ENCODE results near the gene USP32.
A peak's percentile ranks its signal among the peaks of the same experiment; 100 is the strongest.
"Not testable (repeated sequence)": the region's sequence is repeated elsewhere in the genome, so short reads cannot be mapped to it uniquely, and the experiment has no call there.

Gene USP32

DNA sequence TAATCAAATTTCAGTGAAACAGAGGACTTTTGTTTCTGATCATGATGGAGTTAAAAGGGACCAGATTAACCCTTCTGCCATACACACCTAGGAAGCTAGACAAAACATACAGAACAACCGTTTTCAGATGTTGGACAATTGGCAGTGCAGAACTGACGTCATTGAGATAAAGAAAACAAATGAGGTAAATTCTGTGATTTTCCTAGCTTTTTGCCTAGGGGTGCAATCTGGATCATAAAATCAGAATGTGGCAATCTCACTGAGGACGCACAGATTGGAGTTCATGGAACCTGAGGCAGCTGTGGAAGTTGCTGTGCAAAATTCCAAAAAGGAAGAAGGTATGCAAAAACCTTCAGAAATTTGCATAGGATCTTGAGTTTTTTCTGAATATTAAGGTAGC lies 15.0 kb upstream of the USP32 start:
- DNase-seq = no peak

DNA sequence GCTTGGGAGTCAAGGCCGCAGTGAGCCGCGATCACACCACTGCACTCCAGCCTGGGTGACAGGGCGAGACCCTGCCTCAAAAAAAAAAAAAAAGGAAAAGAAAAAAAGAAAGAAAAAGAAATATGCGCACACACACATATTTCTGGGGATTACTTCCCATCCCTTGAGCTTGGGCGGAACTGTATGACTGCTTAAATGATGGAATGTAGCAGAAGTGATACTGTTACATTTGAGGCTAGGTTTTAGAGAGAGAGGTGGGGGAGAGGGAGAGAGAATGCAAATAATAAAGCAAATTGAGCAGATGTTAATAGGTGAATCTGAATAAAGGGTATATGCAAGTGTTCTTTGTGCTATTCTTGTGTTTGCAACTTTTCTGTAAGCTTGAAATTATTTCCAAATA lies 12.0 kb upstream of the USP32 start:
- no peak for DNase-seq

DNA sequence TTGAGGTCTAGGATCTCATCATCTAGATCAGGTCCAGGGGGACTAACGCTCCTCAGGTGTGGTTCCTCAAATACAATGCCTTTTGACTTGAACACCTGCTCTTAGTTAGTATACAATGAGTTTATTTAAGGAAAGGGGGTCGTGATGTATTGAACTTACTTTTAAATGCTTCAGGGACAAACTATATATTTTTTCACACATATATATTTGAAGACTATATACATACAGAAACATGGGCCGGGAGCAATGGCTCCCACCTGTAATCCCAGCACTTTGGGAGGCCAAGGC lies 11.5 kb upstream of the USP32 start:
- no peak for DNase-seq

DNA sequence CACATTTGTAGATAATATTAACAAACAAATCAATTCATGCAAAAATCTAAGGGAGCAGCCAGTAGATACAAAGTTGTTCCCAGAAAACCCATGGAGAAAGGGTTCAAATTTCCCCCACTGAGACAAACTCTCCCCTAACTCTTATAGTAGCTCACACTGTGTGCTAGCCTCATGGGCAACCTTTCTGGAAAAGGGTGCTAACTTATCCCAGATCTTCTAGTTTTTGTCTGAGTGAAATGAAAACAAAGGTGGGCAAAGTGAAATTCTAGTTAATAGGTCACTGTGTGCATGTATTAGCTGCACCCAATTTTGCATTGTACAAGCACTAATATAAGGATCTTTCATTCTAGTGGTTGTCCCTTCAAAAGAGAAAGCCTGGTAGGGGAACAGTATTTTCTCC lies 9.9 kb upstream of the USP32 start:
- DNase-seq = no peak

DNA sequence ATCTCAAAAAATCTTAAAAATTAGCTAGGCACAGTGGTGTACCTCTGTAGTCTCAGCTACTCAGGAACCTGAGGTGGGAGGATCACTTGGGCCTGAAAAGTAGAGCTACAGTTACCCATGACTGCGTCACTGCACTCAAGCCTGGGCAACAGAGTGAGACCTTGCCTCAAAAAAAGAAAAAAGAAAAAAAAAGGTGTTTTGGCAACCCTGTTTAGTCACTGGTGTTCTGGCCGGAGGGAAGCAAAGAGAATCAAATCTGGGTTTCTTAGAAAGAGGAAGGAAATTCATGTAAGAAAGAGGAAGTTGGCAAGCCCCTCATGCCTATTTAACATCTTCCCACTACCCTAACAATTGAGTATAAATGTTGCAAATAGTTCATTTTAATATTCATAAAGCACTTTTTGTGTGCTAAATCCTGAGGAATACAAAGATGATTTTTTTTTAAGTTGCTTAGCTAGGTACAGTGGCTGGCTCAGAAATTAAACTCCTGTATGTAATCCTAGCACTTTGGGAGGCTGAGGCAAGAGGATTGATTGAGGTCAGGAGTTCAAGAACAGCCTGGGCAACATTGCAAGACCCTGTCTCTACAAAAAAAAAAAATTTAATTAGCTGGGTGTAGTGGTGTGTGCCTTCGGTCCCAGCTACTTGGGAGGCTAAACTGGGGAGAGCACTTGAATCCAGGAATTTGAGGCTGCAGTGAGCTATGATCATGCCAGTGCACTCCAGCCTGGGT lies 6.5 kb upstream of the USP32 start:
- DNase-seq = no peak

DNA sequence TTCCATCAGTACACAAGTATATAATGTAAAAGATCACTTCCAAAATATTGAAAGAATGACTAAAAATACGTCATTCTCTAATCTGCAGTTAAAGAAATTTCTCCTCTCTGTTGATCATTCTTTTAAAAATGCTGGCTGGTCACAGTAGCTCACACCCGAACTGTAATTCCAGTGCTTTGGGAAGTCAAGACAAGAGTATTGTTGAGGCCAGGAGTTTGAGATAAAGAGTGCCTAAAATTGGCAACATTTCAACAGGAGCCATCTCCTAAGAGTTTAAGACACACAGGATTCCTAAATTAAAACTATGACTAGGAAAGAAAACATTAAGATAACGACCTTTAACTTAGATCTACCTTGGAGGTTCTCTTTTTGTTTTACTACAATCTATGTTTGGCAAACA lies 4.5 kb upstream of the USP32 start:
- no peak for DNase-seq

DNA sequence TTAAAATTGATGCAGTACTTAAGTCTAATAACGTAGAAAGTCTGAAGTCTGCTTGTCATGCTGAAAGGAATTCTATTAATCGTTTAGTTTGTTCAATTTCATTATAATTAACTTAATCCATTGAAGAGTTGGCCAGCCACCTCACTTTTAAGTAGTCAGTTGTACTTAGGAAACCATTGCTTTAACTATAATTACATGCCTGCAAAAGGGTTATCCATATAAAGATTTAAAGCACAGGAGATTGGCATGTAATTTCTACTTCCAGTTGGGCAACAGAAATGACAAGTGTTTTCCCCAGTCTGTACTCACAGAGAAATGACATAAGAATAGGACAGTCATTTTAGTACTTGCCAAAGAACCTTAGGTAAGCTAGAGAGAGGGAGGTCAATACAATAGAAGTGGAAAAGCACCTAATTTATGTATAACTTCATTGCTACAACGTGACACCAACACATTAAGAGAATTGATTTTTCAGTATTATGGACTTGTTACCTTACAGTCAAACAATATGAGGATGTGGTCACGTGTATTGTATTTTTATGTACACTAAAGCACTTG lies 3.7 kb upstream of the USP32 start:
- DNase-seq = no peak

DNA sequence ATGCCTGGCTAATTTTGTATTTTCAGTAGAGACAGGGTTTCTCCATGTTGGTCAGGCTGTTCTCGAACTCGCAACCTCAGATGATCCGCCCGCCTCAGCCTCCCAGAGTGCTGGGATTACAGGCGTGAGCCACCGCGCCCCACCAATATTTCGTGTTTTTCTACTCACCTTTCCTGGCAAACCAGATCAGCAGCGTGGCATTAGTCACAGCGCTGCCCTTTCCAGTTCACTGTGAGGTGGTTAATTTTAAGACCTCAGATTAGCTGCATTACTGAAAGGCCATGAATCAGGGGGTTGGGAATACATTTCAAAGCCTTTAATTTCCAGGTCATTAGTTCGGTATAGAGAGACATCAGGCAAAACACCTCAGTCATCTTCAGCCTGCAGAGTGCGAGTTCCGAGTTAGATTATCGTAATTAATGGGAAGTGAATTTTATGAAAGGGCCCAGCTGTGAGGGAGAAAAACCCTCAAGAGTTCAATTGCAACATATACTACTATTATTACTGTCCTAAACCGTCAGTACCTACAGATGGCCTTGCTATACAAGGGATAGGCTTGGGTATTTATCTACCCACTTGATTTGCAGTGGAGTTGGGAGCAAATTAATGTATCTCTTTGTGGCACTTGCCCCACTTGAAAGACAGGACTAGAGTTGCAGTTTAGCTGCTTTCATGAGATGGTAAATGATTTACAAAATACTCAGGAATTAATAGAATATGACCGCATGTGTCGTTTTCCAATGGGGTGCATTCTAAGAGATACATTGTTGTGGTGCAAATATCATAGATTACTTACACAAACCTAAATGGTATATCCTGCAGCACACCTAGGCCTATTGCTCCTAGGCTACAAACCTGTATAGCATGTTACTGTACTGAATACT lies 2.1 kb upstream of the USP32 start:
- no peak for DNase-seq

DNA sequence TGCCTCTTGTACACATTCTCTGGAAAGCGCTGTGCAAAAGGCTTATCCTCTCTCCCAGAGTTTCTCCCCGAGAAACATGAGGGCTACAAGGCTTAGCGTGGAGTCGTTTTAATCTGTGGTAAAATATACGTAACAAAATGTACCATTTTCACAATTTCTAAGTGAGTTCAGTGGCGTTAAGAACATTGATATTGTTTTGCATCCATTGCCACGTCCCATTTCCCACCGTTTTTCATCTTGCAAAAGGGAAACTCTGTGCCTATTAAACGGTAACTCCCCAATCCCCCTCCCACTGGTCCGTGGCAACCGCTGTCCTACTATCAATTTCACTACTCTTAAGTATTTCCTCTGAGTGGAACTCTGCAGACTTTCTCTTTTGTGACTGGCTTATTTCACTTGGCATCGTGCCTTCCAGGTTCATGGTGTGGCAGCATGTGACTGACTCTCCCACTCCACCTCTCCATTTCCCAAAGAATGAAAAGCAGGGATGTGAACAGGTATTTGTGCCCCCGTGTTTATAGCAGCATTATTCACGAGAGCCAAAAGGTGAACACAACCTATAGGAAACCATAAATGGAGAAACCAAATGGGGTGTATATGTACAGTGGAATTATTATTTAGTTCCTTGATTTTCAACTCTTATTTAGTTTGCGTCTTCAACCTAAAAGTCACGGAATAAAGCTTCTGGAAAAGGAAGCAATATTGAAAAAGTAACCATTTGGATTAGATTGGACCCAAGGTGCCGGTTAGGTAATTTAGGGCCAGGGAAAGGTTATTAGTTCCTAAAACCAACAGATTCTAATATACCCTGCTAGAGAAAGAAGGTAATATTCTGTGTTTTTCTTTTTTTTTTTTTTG lies 1.1 kb upstream of the USP32 start:
- no peak for DNase-seq

DNA sequence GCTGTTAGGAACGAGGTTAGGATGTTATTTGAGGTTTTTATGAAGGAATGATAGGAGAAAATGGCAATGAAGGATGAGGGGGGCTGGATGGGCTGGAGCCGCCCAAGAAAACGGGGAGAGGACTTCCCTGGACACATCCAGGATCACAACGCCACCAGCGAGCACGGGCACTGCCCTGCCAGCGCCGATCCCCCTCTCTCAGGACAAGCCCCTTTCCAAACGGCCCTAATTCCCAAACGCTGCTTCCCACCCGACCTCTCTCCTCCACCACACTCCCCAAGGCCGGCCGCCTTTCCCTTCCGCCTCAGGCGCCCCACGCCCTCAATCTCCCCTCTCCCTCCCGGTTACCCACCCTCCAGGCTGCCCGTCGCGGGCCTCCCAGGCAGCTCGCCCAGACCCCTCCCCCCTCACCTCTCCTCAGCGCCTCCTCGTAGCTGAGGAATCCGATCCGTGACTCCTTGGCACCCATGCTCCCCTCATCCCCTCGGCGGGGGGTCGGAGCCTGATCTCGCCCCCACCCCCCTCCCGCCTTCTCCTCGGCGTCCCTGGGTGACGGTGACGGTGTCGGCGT lies 377 bp downstream of the USP32 start:
- no peak for DNase-seq

DNA sequence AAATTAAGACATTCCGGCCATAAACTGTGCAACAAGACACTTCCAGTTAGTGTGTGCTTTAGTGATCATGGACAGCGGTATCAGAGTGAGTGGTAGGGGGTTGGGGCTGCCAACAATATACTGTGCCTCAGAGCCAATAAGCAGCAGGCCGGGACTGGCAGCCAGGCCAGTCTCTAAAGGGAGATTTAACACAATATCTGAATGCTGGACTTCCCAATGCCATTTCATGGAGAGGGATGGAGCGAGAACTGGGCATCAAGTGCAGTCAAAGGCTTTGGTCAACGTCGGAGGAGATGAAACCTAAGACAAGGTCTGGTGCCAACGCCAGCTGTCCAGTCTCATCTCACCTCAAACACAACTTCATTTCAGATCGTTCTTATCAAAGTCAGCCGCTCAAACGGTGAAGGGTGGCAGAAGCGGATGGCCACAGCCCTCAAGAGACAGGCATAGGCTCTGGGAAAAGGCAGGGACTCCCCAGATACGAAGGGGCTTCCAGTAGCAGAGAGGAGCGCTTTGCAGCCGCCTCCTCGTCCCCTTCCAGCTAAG lies 935 bp downstream of the USP32 start:
- no peak for DNase-seq

DNA sequence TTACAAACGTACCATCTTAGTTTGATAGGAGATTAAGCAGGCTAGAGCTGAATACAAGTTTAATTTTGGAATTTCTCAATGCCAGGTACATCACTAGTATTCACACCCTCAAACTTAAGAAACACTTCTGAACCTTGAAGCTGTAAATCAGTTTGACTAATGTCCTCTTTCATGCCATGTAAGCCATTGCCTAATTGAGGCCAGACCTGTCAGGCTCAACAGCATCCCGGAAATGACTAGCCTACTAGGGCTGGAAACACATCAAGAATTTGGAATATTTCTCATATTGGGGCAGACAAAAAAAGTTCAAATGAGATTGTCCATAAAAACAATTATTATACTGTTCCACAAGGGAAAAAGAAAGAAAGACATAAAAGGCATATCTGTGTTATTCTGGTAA lies 1.7 kb downstream of the USP32 start:
- no peak for DNase-seq

DNA sequence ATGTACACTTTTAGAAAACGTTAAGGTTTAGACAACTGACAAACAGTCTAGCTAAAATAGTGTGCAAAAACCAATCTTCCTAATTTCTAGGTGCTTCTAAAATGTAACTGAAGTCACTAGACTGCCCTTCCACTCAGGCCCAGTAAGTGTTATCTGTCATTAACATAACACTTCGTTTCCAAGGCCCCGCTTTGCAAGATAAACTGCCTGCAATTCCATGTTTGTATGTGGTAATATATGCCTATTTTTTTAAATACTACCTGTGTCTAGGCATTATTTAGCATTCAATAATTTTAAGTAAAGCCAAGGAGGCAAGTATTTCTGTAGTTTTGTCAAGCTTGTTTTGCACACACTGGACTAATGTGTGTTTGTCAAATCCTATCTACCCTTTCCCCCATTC lies 3.2 kb downstream of the USP32 start:
- DNase-seq = no peak

DNA sequence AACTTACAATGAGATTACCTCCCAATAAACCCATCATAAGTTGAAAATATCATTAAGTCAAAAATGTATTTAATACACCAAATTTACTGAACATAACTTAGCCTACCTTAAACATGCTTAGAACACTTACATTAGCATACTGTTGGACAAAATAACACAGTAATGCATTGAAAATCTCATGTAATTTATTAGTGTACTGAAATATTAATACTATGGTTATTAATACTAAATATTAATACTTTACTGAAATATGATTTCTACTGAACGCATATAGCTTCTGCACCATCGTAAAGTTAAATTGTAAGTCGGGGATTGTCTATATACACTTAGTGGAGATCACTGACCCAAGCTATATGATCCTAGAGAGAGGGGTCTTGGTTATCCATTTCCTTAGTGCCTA lies 4.3 kb downstream of the USP32 start:
- no peak for DNase-seq

DNA sequence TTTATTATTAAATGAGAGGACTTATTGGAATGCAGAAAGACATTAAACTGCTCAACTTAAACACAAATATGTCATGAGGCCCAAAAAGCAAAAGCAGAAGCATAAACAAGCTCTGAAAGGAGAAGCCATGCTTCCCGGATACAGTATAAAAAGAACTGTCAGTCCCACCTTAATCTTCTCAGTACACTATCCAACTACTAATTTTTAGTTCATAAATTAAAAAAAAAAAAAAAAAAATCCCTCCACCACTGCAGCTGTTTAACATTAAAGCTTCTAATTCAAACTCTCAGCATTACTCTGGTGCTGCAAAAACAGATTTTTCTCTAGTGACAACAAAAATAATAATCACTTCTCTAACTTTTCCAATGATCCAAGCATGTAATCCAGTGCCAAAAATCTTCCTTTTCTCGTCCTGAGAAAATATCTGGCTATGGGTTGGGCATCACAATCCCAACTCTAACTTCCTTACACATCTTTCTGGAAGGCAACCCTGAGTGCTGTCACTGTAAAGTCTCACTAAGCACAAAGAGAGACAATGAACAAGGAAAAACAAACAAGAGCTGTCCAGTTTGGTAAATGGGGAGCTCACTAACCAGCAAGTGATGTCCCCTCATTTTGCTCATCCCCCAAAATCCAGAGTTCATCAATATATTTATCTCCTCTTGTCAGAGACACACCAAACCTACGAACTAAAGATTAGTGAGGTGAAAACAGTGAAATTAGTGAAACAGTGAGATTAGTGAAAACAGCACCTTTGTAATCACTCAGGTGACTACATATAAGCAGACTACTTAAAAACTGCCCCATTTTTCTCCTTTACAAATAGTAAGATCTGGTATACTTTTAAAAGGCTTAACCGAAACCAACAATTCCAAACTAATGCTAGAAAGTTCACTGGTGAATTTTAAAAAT lies 5.5 kb downstream of the USP32 start:
- no peak for DNase-seq

DNA sequence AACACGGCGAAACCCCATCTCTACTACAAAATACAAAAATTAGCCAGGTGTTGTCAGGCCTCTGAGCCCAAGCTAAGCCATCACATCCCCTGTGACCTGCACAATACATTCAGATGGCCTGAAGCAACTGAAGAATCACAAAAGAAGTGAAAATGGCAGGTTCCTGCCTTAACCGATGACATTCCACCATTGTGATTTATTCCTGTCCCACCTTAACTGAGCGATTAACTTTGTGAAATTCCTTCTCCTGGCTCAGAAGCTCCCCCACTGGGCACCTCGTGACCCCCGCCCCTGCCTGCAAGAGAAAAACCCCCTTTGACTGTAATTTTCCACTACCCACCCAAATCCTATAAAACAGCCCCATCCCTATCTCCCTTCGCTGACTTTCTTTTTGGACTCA lies 7.0 kb downstream of the USP32 start:
- DNase-seq = not testable (repeated sequence)

DNA sequence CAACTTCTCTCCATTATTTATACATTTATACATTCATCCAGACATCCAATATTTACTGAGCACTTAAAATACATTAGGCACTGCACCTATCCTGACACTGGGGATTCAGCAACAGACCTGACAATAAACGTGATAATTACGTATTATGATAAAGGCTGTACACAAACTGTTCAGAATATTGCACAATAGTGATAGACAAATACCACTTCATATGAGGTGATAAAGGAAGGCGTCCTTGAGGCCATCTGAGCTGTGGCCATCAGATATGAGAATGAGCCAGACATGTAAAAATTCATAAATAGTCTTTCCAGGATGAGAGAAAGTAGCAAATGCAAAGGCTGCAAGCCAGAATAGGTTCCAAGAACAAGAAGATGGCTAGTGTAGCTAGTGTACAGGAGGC lies 8.6 kb downstream of the USP32 start:
- DNase-seq = no peak

DNA sequence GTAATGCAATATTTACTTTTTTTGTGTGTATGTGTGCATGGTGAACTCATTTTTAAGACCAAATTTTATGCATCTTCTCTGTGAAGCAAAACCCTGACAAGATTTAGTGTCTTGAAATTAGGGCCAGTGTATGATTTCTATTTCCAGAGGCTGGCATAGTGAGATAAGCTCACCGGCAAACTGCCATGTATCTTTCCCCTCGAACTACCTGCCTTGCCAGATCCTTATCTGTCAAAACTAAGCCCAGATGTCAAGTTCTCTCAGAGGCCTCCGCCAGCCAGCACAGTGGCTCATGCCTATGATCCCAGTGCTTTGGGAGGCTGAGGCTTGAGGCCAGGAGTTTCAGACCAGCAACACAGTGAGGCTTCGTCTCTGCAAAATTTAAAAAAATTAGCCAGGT lies 10.0 kb downstream of the USP32 start:
- DNase-seq = no peak

DNA sequence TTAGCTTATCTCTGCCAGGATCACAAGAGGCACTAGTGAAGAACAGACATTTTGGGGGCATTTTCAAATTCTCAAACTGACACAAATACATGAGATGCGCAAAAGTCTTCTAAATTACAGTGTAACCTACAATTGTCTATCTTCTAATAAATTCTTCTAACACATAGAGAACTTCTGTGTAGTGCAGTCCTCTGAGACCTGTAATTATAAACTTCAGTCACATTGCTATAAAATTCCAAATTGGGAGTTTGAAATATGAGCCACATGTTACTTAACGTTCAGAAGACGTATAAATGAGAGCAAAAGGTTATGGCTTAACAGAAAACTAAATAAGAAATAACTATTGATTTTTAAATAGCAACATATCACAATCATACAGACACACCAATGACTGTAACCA lies 12.5 kb downstream of the USP32 start:
- DNase-seq = not testable (repeated sequence)

DNA sequence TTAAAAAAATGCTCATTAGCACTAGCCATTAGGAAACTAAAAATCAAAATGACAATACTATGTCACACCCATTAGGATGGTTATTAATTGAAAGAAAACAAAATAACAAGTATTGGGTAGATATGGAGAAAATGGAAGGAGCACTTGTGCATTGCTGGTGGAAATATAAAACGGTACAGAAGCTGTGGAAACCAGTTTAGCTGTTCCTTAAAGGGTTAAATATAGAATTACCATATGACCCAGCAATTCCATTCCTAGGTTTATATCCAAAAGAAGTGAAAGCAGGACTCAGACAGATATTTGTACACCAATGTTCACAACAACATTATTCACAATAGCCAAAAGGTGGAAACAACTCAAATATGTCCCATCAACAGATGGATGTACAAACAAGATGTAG lies 13.7 kb downstream of the USP32 start:
- not testable (repeated sequence) for DNase-seq

DNA sequence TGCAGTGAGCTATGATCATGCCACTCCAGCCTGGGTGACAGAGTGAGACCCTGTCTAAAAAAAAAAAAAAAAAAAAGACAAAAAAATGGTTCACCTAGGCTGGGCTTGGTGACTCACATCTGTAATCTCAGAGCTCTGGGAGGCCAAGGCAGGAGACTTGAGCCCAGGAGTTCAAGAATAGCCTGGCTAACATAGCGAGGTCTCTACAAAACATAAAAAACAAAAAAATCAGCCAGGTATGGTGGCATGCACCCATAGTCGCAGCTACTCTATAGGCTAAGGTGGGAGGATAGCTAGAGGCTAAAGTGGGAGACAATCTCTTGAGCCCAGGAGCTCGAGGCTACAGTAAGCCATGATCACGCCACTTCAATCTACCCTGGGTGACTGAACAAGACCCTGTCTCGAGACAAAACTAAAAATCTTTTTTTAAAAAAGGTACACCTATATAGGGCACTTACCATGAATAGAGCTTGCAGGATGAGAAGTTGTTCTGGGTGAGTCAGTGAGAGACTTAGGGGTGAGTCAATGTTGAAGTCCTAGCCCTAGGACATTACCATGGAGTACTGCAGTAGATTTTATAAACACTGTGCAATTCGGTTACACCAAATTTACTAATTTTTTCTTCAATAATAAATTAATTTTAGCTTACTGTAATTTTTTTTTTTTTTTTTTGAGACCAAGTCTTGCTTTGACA lies 19.0 kb downstream of the USP32 start:
- DNase-seq = peak; percentile 59
